ENCODE data around the gene RBFOX1. TPM values are rescaled to one million over a fixed set of nuclear protein-coding genes. Genes with fewer than 3 reads are reported as not detected.

Gene RBFOX1
- total RNA-seq, 1 donor: not detected

- Histone ChIP-seq H3K4me3 (ENCODE audit: insufficient read depth, low read length) (no peak overlapping the region), H3K79me2 (ENCODE audit: insufficient read depth, low read length) (no peaks in the 10 kb centered on the region), H3K36me3 (ENCODE audit: insufficient read depth, low read length) (no peaks in the 10 kb centered on the region), H3K9me3 (ENCODE audit: low read depth, low read length) (peaks cover 2% of the 10 kb centered on the region), H2AFZ (ENCODE audit: low read length) (no peak overlapping the region), H3K4me2 (ENCODE audit: insufficient read depth, low read length) (no peak overlapping the region), H3K4me1 (ENCODE audit: insufficient read depth, low read length) (no peaks in the 10 kb centered on the region), H3K27me3 (ENCODE audit: insufficient read depth, low read length) (no peaks in the 10 kb centered on the region), H4K20me1 (ENCODE audit: insufficient read depth, low read length) (no peaks in the 10 kb centered on the region), H3K27ac (ENCODE audit: low read depth, low read length) (no peak overlapping the region)
- DNase-seq (ENCODE audit: insufficient read length, low spot score, missing footprints): no peak
- no peak for TF ChIP-seq CTCF (IDR thresholded peaks at IDR 0.05; ENCODE audit: extremely low read depth, low read depth, low read length)
Measured at GRCh38 chr16:7503666-7504065, 171.0 kb downstream of the RBFOX1 start.

- no peak overlapping the region for H3K4me3 ChIP-seq (ENCODE audit: insufficient read depth, low read length)
- no peak overlapping the region for H3K27ac ChIP-seq (ENCODE audit: low read depth, low read length)
- H3K27me3 ChIP-seq (ENCODE audit: insufficient read depth, low read length): no peaks in the 10 kb centered on the region
- H2AFZ ChIP-seq (ENCODE audit: low read length): no peak overlapping the region
- H3K4me1 ChIP-seq (ENCODE audit: insufficient read depth, low read length): no peaks in the 10 kb centered on the region
- H3K79me2 ChIP-seq (ENCODE audit: insufficient read depth, low read length): no peaks in the 10 kb centered on the region
- no peaks in the 10 kb centered on the region for H3K36me3 ChIP-seq (ENCODE audit: insufficient read depth, low read length)
- no peak overlapping the region for H3K4me2 ChIP-seq (ENCODE audit: insufficient read depth, low read length)
- no peaks in the 10 kb centered on the region for H3K9me3 ChIP-seq (ENCODE audit: low read depth, low read length)
- DNase-seq (ENCODE audit: insufficient read length, low spot score, missing footprints): no peak
- H4K20me1 ChIP-seq (ENCODE audit: insufficient read depth, low read length): no peaks in the 10 kb centered on the region
- no peak for TF ChIP-seq CTCF (IDR thresholded peaks at IDR 0.05; ENCODE audit: extremely low read depth, low read depth, low read length)
Measured at GRCh38 chr16:7504844-7505243, 172.2 kb downstream of the RBFOX1 start.

- Histone ChIP-seq H3K4me2 (ENCODE audit: insufficient read depth, low read length) (no peak overlapping the region), H3K4me1 (ENCODE audit: insufficient read depth, low read length) (no peaks in the 10 kb centered on the region), H3K27me3 (ENCODE audit: insufficient read depth, low read length) (no peaks in the 10 kb centered on the region), H3K79me2 (ENCODE audit: insufficient read depth, low read length) (no peaks in the 10 kb centered on the region), H3K36me3 (ENCODE audit: insufficient read depth, low read length) (no peaks in the 10 kb centered on the region), H3K27ac (ENCODE audit: low read depth, low read length) (no peak overlapping the region), H3K4me3 (ENCODE audit: insufficient read depth, low read length) (no peak overlapping the region), H2AFZ (ENCODE audit: low read length) (no peak overlapping the region), H4K20me1 (ENCODE audit: insufficient read depth, low read length) (no peaks in the 10 kb centered on the region), H3K9me3 (ENCODE audit: low read depth, low read length) (no peaks in the 10 kb centered on the region)
- no peak for TF ChIP-seq CTCF (IDR thresholded peaks at IDR 0.05; ENCODE audit: extremely low read depth, low read depth, low read length)
- no peak for DNase-seq (ENCODE audit: insufficient read length, low spot score, missing footprints)
Measured at GRCh38 chr16:7505495-7505894, 172.8 kb downstream of the RBFOX1 start.

- Histone ChIP-seq H3K27ac (ENCODE audit: low read depth, low read length) (no peak overlapping the region), H3K36me3 (ENCODE audit: insufficient read depth, low read length) (no peaks in the 10 kb centered on the region), H3K9me3 (ENCODE audit: low read depth, low read length) (no peaks in the 10 kb centered on the region), H3K27me3 (ENCODE audit: insufficient read depth, low read length) (no peaks in the 10 kb centered on the region), H3K79me2 (ENCODE audit: insufficient read depth, low read length) (no peaks in the 10 kb centered on the region), H4K20me1 (ENCODE audit: insufficient read depth, low read length) (no peaks in the 10 kb centered on the region), H3K4me1 (ENCODE audit: insufficient read depth, low read length) (no peaks in the 10 kb centered on the region), H2AFZ (ENCODE audit: low read length) (no peak overlapping the region), H3K4me3 (ENCODE audit: insufficient read depth, low read length) (no peak overlapping the region), H3K4me2 (ENCODE audit: insufficient read depth, low read length) (no peak overlapping the region)
- no peak for TF ChIP-seq CTCF (IDR thresholded peaks at IDR 0.05; ENCODE audit: extremely low read depth, low read depth, low read length)
- no peak for DNase-seq (ENCODE audit: insufficient read length, low spot score, missing footprints)
Measured at GRCh38 chr16:7506363-7506762, 173.7 kb downstream of the RBFOX1 start.
